Measurements from ENCODE around the gene CENPT.
"Not testable (repeated sequence)": the region's sequence is repeated elsewhere in the genome, so short reads cannot be mapped to it uniquely, and the experiment has no call there.

The CENPT gene

GRCh38 chr16:67841816-67842508, 5.5 kb downstream of the CENPT start, which contains the start of gene THAP11:
Gene THAP11 (plus strand): TSS chr16:67842320. CDS start chr16:67842555, 235 bp downstream.
- Histone ChIP-seq H3K36me3 (ENCODE audit: low read length) (no peaks in the 10 kb centered on the region), H4K20me1 (ENCODE audit: low read depth, low read length) (no peaks in the 10 kb centered on the region), H2AFZ (ENCODE audit: low read depth, low read length, severe bottlenecking) (peak within 1 kb of the TSS; percentile 99), H3K4me2 (ENCODE audit: low read depth, low read length, poor library complexity, severe bottlenecking) (peak within 1 kb of the TSS; percentile 85), H3F3A (ENCODE audit: insufficient read depth) (peaks cover 22% of the 10 kb centered on the region), H3K79me2 (ENCODE audit: insufficient read depth, low read length) (peaks cover 27% of the 10 kb centered on the region), H3K27me3 (ENCODE audit: low read length) (no peaks in the 10 kb centered on the region), H3K9me3 (ENCODE audit: insufficient read depth, low read length) (no peaks in the 10 kb centered on the region), H3K27ac (ENCODE audit: low read depth, low read length) (peak within 1 kb of the TSS; percentile 92), H3K9me2 (replicated peaks; ENCODE audit: insufficient read depth, low read length) (no peaks in the 10 kb centered on the region), H3K9ac (ENCODE audit: low read length) (peak within 1 kb of the TSS; percentile 96), H3K4me3 (ENCODE audit: insufficient read depth, low read length, poor library complexity, severe bottlenecking) (peak within 1 kb of the TSS; percentile 85)
- TF ChIP-seq CTCF (IDR thresholded peaks at IDR 0.05; ENCODE audit: insufficient read depth, low read length, poor library complexity, severe bottlenecking): peak; percentile 52
- TF ChIP-seq EZH2phosphoT487 (conservative IDR thresholded peaks at IDR 0.05; ENCODE audit: low read length): no peak

GRCh38 chr16:67841198-67841815, 6.2 kb downstream of the CENPT start:
- Histone ChIP-seq H3K27ac (ENCODE audit: low read depth, low read length) (peak overlapping the region; percentile 92; the same call in 1 of the 2 replicates), H3K9me2 (replicated peaks; ENCODE audit: insufficient read depth, low read length) (no peaks in the 10 kb centered on the region), H3F3A (ENCODE audit: insufficient read depth) (peaks cover 21% of the 10 kb centered on the region), H3K4me2 (ENCODE audit: low read depth, low read length, poor library complexity, severe bottlenecking) (peak overlapping the region; percentile 85), H2AFZ (ENCODE audit: low read depth, low read length, severe bottlenecking) (peak overlapping the region; percentile 99), H3K9me3 (ENCODE audit: insufficient read depth, low read length) (no peaks in the 10 kb centered on the region), H3K4me3 (ENCODE audit: insufficient read depth, low read length, poor library complexity, severe bottlenecking) (peak overlapping the region; percentile 85), H3K79me2 (ENCODE audit: insufficient read depth, low read length) (peaks cover 27% of the 10 kb centered on the region), H3K9ac (ENCODE audit: low read length) (peak overlapping the region; percentile 96), H3K27me3 (ENCODE audit: low read length) (no peaks in the 10 kb centered on the region), H3K36me3 (ENCODE audit: low read length) (no peaks in the 10 kb centered on the region), H4K20me1 (ENCODE audit: low read depth, low read length) (no peaks in the 10 kb centered on the region)
- TF ChIP-seq CTCF (IDR thresholded peaks at IDR 0.05; ENCODE audit: insufficient read depth, low read length, poor library complexity, severe bottlenecking) (no peak), EZH2phosphoT487 (conservative IDR thresholded peaks at IDR 0.05; ENCODE audit: low read length) (no peak)

GRCh38 chr16:67837811-67838210, 9.7 kb downstream of the CENPT start:
- Histone ChIP-seq H3K9me3 (ENCODE audit: insufficient read depth, low read length) (no peaks in the 10 kb centered on the region), H4K20me1 (ENCODE audit: low read depth, low read length) (no peaks in the 10 kb centered on the region), H3F3A (ENCODE audit: insufficient read depth) (no peaks in the 10 kb centered on the region), H3K79me2 (ENCODE audit: insufficient read depth, low read length) (peaks cover 8% of the 10 kb centered on the region; the same call in 1 of the 2 replicates), H3K4me3 (ENCODE audit: insufficient read depth, low read length, poor library complexity, severe bottlenecking) (no peak overlapping the region), H2AFZ (ENCODE audit: low read depth, low read length, severe bottlenecking) (no peak overlapping the region), H3K4me2 (ENCODE audit: low read depth, low read length, poor library complexity, severe bottlenecking) (no peak overlapping the region), H3K9me2 (replicated peaks; ENCODE audit: insufficient read depth, low read length) (no peaks in the 10 kb centered on the region), H3K27ac (ENCODE audit: low read depth, low read length) (no peak overlapping the region), H3K27me3 (ENCODE audit: low read length) (no peaks in the 10 kb centered on the region), H3K9ac (ENCODE audit: low read length) (no peak overlapping the region), H3K36me3 (ENCODE audit: low read length) (no peaks in the 10 kb centered on the region)
- TF ChIP-seq CTCF (IDR thresholded peaks at IDR 0.05; ENCODE audit: insufficient read depth, low read length, poor library complexity, severe bottlenecking) (no peak), EZH2phosphoT487 (conservative IDR thresholded peaks at IDR 0.05; ENCODE audit: low read length) (no peak)

GRCh38 chr16:67837190-67837589, 10.3 kb downstream of the CENPT start:
- not testable (repeated sequence) for H3K9ac ChIP-seq (ENCODE audit: low read length); H3K4me3 ChIP-seq (ENCODE audit: insufficient read depth, low read length, poor library complexity, severe bottlenecking); H3K9me2 ChIP-seq (replicated peaks; ENCODE audit: insufficient read depth, low read length); H3K27me3 ChIP-seq (ENCODE audit: low read length); H3F3A ChIP-seq (ENCODE audit: insufficient read depth); H3K9me3 ChIP-seq (ENCODE audit: insufficient read depth, low read length); H3K27ac ChIP-seq (ENCODE audit: low read depth, low read length); H4K20me1 ChIP-seq (ENCODE audit: low read depth, low read length); H3K36me3 ChIP-seq (ENCODE audit: low read length); H3K79me2 ChIP-seq (ENCODE audit: insufficient read depth, low read length); H3K4me2 ChIP-seq (ENCODE audit: low read depth, low read length, poor library complexity, severe bottlenecking); H2AFZ ChIP-seq (ENCODE audit: low read depth, low read length, severe bottlenecking)
